Measurements from ENCODE around the gene HNRNPUL1.

The HNRNPUL1 gene

GRCh38 chr19:41350735-41351338, 86.7 kb downstream of the HNRNPUL1 start:
- no peak for TF ChIP-seq ZNF274 (IDR thresholded peaks at IDR 0.05; ENCODE audit: low read depth, low read length)
- peak overlapping the region; percentile 78 for H3K4me3 ChIP-seq (ENCODE audit: low read length)

GRCh38 chr19:41351339-41352245, 87.4 kb downstream of the HNRNPUL1 start:
- no peak for TF ChIP-seq ZNF274 (IDR thresholded peaks at IDR 0.05; ENCODE audit: low read depth, low read length)

DNA sequence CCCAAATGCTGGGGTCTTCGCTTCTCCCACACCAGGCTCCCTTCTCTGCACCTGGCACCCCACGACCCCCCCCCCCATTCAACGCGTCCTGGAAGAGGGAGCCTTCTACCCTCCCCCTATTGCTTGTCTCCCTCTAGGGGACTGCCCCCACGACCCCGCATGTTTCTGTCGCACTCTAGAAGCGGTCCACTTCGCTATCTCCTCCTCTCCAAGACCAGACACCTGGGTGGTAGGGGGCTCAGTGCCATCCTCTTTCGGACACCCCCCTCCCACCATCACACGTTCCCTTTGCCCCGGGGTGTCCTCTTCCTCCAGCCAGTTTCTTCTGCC, 88.1 kb downstream of the HNRNPUL1 start:
- H3K4me3 ChIP-seq (ENCODE audit: low read length): peak overlapping the region; percentile 78
- TF ChIP-seq ZNF274 (IDR thresholded peaks at IDR 0.05; ENCODE audit: low read depth, low read length): no peak

More at GRCh38 chr19:41351339-41352245, 87.4 kb downstream of the HNRNPUL1 start:
- H3K4me3 ChIP-seq (ENCODE audit: low read length): peak overlapping the region; percentile 78

- peak overlapping the region; percentile 78 for H3K4me3 ChIP-seq (ENCODE audit: low read length)
- no peak for TF ChIP-seq ZNF274 (IDR thresholded peaks at IDR 0.05; ENCODE audit: low read depth, low read length)
These were observed 88.7 kb downstream of the HNRNPUL1 start for GRCh38 chr19:41352609-41353465.

DNA sequence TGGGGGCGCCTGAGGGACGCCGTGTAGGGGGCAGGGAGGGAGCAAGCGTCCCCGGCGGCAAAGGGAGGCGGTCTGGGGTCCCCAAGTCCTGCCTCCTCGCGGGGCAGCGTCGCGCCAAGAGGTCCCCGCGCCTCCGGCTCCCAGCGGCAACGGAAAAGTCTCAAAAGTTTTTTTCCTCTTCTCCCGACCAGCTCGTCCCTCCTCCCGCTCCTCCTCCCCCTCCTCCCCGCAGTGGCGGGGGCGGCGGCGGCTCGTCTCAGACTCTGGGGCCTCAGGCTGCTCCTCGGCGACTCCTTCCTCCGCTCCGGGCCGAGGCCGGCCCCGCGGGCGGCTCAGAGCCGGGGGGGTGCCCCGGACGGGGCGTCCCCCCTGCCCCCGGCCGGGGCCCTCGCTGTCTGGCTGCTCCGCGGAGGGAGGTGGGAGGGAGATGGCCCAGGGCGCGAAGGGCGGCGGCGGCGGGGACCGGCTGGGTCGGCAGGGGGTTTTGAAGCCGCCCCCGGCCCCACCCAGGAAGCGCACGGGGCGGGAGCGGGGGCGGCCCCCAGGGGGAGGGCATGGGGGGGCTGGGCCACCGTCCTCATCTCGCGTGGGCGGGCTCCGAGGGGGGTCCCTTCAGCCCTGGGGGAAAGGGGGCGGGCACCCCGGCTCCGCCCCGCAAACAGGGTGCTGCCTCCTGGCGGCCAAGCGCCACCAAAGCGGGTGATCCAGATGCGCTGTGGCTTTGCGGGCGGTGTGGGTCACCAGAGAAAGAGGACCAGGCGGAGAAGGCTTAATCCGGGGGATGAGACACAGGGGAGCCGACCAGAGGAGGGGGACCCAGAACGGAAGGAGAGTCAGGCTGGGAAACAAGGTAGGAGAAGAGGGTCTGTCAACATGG, 89.5 kb downstream of the HNRNPUL1 start, which contains the start of gene TGFB1:
TGFB1 (minus strand) TSS at position 457 of the 877 bp plus-strand sequence. CDS start 878 bp downstream, outside the sequence.
- peak within 1 kb of the TSS; percentile 78 for H3K4me3 ChIP-seq (ENCODE audit: low read length)
- no peak for TF ChIP-seq ZNF274 (IDR thresholded peaks at IDR 0.05; ENCODE audit: low read depth, low read length)

- H3K4me3 ChIP-seq (ENCODE audit: low read length): peak overlapping the region; percentile 12; the same call in 1 of the 2 replicates
- no peak for TF ChIP-seq ZNF274 (IDR thresholded peaks at IDR 0.05; ENCODE audit: low read depth, low read length)
These were observed 90.3 kb downstream of the HNRNPUL1 start for GRCh38 chr19:41354343-41354953.

DNA sequence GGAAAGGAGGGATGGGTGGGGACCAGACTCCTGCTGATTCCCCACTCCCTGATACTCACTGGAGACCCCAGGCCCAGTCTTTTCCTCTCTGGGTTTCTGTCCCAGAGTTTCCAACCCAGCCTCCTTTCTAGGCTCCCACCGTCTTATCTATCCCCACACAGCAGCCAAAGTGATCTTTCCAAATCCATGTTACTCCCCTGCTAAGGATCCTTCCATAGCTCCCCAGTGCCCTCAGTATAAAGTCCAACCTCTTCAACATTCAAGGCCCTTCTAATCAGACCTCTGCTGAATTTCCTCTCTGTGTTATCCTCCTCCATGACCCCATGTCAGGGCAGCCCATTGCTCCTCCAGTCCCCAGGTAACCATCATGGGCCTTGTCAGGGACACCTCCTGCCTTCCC, 90.9 kb downstream of the HNRNPUL1 start:
- H3K4me3 ChIP-seq (ENCODE audit: low read length): no peak overlapping the region
- TF ChIP-seq ZNF274 (IDR thresholded peaks at IDR 0.05; ENCODE audit: low read depth, low read length): no peak

DNA sequence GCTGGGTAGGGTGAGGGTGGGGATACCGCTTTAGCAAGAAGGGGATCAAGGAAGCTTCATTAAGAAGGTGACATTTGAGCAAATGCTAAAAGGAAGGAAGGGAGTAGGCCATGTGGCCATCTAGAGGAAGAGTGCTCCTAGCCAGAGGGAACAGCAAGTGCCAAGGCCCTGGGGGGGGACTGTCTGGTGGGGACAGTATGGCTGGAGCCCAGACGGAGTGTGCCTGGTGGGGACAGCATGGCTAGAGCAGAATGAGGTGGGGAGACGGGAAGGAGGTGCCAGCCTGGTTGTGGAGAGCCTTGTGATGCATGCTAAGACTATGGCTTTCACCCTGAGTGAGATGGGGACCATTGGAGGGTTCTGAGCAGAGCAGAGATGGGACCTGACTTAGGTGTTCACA, 91.6 kb downstream of the HNRNPUL1 start:
- no peak overlapping the region for H3K4me3 ChIP-seq (ENCODE audit: low read length)
- TF ChIP-seq ZNF274 (IDR thresholded peaks at IDR 0.05; ENCODE audit: low read depth, low read length): no peak

DNA sequence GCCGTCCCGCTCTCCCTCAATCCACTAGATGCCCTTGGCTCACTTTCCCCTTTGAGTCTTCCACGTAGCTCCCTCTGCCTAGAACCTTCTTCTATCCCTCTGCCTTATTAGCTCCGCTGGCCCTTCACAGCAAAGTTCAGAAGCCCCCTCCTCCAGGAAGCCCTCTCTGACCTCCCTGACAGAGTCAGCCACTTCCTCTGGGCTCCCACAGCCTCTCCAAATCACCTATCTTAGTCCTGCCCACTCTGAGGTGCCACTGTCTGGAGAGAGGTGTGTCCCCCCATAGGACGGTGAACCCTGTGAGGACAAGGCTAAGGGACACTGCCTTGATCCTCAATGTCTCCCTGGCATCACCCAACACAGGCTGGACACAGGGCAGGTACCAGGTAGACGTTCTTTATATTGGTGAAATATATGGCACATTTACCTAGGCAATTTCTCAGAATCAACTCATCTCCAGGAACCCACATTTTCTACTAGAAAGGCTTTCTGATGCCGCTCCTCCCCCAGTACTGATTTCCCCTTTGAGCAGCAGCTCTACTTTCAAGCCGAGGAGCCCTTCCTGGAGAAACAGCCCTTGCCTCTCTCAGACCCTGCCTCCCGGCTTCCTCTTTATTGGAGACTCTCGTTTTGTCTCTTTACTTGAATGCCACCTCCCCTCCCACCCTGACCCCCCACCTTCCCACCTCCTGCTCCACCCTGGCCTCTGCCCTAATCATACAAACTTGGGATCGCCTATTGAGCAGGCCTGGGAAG, 93.0 kb downstream of the HNRNPUL1 start:
- TF ChIP-seq ZNF274 (IDR thresholded peaks at IDR 0.05; ENCODE audit: low read depth, low read length): no peak
- no peak overlapping the region for H3K4me3 ChIP-seq (ENCODE audit: low read length)

All from GM08714 (cell line).